Stimulated activated CD4-positive, alpha-beta T cell treated with anti-CD3 and anti-CD28 coated beads, Interleukin-1b, Interleukin-23, amount 100 ng/mL, for 4 hours (primary cell): ENCODE data around the gene ANXA6.

Source experiments
- DNase-seq, 2 donors: peaks; one replicate each; pipeline ENCODE4 v3.0.0-alpha.2; 2020; ENCODE audit warnings: low read depth in 2 of 2

ANXA6 gene

DNA sequence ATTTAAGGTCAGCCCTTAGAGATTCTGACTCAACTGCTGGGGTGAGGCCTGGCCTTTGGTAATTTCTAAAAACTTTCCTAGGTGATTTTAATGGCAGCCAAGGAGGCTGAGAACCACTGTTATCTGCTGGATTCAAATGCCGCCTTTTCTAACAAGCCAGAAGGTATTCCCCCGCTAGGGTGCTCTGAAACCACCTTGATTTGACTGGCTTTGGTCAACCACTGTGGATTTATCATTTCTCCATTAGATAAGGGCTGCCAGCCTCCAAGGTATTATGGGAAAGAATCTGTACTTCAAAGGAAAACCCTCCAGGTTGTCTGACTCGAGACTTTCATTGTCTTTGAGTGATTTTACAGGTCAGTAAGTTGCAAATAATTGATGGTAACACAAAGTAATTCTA, 4.3 kb downstream of the ANXA6 start:
- no peak for DNase-seq

DNA sequence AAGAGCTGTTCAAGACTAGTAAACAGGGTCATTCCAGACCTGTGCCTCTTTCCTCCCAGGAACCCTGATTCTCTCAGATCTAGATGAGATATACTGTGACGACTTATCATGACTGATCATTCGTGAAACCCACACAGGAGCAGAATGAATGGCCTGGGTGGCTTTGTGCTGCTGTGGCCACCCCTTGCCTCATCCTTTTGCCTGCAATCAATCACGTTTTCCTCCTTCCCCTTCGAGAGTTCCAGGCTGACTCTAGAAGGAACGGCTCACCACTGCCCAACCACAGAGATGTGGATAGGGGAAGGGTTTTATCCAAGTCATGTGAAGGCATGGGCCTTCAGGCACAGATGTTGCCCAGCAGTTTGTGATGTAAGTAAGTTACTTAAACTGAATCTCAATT, 5.8 kb downstream of the ANXA6 start:
- no peak for DNase-seq

DNA sequence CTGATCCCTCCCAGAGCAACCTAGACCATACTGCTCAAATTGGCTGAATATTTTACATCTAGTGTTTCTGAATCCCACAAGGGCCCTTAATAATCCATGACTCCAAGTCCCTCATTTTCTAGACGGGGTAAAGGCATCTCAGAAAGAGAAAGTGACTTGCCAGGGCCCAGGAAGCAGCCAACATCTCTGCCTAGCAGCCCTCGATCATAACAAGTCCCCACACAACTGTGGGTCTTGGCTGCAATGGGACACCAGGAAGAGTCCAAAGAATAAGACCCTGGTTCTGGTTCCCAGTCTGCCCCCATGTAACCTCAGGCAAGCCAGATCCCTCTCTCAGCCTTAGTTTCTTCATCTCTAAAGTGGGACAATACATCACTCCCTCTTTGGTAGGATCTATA, 6.3 kb downstream of the ANXA6 start:
- no peak for DNase-seq

DNA sequence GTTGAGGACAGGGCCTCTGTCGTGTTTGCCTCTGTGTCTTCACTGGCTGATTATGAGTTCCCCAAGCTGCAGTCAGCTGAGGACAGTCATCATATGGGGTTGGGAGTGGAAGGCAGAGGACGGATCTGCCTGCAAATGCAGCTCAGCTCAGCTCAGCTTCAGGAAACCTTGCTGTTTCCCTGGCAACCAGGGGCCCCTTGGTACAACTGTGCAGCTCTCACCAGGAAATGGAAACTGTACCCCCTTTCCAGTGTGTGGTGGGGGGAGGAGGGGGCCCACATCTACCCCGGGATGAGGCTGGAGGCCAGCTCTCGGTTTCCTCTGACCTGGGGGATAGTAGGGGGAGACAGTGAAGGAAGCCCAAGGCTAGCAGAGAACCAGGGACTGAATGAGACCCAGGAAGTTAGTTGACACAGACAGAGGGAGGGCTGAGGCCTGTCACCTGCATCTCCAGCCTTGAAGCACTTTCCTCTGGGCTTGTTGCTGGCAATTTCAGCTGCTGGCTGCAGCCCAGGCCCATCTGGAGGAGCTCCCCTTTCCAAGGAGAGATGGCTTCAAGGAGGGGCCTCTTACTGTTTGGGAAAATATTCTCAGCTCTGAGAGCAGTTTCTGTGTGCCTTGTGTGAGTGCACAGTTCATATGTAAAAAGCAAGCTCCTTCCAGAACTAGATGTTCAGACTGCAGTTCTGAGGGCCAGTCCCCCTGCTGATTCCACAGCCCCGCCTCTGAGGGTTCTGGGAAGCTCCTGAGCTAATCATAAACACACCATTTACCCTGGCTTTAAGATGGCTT, 6.9 kb downstream of the ANXA6 start:
- DNase-seq = no peak

DNA sequence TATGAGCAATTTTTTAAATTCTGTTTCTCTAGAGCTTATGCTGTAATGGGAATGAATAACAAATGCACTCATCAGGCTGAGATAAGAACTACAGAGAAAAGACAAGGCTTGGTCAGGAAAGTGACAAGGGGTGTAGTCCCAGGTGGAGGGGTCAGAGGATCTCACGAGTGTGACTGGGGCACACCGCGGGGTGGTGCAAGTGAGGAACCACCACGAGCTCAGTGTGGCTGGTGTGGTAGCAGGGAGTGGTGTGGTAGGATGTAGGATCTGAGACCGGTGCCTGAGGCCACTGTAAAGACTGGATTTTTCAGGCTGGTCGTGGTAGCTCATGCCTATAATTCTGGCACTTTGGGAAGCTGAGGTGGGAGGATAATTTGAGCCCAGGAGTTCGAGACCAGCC, 9.0 kb downstream of the ANXA6 start:
- no peak for DNase-seq

DNA sequence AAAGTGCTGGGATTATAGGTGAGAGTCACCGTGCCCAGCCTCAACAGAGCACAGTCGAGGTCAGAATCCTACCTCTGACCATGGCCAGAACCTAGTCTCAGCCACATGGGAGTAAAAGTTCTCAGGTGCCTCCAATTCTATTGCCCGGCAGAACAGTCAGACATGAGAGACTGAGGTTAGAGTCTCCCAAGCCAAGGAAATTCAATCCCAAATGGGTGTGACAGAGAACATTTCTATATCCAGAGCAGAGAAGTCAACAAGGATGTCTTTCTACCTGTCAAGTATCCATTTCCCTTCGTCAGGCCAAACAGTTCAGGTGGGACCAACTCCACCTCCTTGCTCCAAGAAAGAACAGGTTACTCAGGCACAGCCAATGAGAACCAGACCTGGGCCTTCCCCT, 10.5 kb downstream of the ANXA6 start:
- DNase-seq = no peak

DNA sequence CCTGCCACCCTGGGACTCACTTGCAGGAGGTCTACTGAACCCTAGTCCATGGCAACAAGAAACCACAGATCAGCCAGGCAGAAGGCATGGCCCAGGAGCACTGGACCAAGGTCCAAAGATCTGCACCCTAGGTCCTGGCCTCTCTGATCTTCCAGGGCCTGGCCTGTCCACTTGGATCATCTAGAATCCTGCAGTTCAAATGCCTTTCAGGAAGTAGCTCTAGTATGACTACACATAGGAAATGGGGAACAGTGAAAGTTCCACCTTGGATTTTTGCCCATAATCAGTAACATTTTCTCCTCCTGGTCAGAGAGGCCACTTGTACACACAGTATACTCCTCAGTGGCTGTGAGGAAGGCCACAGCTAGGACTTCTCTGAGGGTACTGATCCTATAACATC, 11.5 kb downstream of the ANXA6 start:
- DNase-seq = no peak

DNA sequence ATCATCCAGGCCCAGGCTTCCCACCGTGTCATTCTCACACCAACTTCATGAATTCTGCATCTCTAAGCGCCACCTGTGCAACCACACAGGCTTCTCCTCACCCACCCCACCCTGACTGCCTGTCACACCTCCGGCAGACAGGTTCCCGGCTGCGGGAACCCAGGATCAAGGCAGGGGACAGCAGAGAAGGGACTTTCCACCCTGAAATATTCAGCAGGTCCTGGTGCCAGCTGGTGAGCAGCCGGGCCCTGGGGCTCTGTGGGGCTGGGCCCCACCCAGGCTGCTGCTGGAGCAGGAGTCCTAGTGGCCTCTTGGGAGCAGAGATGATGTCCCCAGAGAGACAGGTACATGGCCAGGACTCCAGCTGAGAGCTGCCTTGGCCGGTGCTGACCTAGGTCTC, 12.7 kb downstream of the ANXA6 start:
- no peak for DNase-seq

DNA sequence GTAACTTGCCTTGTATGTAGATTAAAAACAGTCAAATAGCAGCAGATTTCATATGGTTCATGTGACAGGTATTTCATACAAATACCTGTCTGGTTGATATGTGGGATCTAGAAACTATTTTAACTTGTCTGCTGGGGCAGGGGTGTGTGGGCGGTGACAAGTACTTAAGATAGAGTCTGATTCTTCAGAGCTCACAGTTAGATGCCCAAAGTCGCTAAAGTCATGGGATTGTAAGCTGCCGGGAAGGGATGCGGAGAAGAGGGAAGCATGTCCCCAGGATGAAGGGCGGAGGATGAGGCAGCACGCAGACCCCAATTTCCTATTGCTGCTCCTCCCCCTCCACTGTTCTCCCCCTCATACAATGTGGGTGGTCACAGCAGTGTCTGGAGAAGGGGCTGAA, 13.3 kb downstream of the ANXA6 start:
- no peak for DNase-seq

DNA sequence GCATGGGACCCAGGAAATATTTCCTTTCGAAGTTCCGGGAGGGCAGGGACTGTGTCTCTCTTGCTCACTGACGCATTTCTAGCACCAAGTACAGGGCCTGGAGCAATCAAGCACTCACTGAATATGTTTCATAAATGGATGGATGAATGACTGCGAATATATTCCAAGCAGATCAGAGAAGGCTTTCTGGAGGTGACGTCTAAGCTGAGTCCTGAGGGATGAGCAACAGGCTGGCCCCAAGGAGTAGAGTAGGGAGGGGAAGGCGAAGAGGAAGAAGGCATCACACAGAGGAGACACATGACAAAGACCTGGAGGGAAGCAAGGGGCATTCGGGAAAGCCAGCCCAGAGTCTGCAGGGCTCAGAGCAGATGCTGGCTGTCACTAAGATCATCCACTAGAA, 13.9 kb downstream of the ANXA6 start:
- no peak for DNase-seq

DNA sequence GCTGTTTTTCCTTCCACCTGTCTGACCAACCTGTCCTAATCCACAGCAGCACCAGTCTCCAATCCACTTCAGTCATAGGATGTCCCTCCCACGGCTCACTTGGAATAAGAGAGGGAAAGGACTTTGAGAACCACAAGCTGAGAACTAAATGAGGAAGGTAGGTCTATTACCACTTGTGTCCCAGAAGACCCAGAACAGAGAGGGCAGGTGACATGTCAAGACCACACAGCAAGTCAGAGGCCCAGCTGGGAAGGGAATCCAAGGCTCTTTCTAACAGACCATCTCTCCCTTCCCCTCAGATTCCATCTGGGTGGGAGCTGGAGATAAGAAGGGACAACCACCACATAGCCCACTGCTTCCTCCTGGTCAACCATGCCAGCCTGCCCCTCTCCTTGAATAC, 14.6 kb downstream of the ANXA6 start:
- no peak for DNase-seq

DNA sequence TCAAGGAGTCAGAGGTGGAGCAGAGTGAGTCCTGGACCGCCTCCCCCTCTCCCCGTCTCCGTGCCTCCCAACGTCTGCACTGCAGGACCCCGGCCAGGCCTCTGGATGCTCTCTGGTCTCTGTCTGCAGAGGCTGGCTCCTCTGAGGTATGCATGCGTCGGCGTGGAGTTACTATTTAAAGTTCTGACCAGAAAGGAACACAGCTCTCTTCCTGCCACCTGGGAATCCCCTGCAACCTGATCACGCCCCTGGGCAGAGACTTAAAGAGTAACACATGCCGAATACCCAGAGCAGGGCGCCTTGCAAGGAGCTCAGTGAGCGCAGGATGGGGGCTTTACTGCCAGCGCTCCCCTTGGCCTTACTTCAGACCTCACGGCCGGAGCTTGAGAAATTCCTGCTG, 16.0 kb downstream of the ANXA6 start:
- DNase-seq = no peak

DNA sequence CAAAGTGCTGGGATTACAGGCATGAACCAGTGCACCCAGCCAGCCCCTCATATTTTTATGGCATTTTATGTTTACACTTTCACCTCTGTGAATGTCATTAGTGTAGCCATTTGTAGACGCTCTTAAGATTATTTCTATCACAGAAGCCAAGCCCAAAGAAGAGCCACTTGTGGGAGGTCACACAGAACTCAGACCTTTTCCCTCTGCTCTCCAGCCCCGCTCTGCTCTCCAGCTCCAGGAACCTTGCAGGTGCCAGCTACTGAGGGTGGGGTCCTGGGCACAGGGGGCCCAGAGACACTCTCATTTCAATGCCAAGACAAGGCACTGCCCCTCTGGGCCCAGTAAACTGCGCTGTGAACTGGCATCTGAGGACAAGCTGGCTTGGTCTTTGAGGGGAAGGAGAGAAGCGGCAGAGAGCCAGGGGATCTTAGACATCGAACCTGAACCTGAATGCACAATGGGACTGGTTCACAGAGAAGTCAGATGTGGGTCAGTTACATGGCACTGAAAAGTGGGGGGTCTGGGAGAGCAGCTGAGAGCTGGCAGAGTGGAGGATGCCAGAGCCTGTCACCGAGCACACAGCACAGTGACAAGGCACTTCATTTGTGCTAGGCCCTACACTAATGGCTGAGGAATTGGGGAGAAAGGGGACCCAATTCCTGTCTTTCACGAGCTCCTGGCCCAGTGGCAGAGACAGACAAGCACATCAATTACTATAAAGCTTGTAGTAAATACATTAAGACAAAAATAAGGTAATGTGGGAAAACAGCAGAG, 16.7 kb downstream of the ANXA6 start:
- DNase-seq = no peak

DNA sequence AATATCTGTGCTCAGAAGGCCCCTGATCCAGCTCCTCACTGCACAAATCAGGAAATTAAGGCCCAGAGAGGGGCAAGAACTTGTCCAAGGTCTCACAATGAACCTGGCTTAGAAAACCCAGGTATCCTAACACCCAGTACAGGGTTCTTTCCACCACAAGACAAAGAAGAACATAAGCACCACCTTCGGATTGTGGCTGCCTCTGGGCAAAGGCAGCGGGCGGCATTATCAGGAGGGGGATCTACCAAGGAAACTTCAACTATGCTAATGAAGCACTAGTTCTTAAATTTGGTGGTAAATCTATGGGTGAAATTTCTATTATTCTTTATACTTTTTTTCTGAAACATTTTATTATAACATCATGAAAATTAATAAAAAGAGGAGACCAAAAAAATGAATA, 17.9 kb downstream of the ANXA6 start:
- no peak for DNase-seq

DNA sequence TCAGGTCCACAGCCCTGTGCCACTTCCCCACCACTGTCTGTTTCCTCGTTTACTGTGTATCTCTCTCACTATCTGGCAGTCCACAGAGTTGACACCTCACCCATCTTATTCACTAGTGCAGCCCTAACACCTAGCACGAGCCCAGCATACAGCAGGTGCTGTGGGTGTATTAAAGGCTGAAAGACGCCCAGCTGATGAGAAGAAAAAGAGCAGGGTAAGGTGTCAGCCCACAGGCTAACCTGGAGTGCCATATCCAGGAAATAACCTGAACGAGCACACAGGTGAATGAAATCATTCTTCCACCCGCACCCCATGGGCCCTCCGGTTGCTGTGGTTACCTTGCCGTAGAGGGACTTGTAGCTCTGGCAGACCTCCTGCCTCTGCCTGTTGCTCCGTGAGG, 18.6 kb downstream of the ANXA6 start:
- DNase-seq = no peak

DNA sequence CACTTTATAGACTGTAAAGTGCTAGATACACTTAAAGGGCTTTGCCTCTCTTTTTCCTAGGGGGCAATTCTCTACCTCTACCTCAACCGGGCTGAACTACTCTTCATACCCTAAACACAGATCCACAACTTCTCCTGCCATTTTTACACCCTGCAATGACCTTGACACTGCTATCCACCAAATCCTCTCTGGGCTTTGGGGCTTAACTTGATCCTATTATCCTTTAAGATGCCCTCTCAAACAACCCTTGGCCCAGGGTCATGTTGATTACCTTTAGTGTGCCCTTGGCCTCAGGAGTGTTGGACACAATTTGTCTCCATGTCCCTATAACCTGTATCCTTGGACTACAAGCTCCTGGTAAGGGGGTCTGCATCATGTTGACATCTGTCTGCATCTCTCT, 19.5 kb downstream of the ANXA6 start:
- DNase-seq = no peak

DNA sequence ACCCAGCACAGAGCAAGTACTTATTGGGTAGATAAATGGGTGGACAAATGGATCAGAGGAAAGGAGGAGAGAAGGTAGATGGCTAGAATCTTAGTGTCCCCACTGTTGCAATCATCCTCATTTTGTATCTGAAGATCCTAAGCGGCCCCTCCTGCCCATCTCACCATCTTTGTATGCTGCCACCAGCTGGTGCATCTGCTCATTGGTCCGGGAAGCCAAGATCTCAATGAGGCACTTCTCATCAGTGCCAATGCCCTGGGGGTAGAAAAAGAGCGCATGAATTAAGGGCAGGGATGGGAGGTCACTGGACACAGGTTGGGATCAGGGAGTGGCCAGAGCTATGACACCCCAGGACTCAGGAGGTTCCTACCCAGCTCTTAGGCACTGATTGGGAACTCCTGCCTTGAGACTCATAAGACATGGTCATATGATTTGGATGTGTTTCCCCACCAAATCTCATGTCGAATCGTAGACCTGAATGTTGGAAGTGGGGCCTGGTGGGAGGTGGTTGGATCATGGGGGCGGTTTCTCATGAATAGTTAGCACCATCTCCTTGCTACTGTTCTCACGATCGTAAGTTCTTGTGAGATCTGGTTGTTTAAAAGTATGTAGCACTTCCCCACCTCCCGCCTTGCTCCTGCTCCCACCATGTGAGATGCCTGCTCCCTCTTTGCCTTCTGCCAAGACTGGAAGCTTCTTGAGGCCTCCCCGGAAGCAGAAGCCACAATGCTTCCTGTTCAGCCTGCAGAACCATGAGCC, 20.3 kb downstream of the ANXA6 start:
- no peak for DNase-seq

DNA sequence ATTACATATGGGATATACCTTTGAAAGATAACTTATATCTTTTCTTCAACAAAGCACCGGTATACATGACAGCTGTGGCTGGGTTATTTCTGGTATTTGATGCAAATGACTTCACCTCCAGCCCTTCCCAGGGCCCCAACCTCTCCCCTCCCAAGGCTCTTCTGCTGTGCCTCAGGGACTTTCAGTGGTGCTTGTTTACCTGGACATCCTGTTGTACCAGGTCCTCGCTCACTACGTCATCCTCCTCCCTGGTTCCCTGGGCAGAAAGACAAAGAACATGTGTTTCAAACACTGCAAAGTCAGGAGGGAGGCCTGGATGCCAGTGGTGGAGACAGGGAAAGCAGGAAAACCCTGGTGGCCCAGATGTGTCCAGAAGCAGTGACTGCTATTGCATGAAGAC, 23.4 kb downstream of the ANXA6 start:
- no peak for DNase-seq

DNA sequence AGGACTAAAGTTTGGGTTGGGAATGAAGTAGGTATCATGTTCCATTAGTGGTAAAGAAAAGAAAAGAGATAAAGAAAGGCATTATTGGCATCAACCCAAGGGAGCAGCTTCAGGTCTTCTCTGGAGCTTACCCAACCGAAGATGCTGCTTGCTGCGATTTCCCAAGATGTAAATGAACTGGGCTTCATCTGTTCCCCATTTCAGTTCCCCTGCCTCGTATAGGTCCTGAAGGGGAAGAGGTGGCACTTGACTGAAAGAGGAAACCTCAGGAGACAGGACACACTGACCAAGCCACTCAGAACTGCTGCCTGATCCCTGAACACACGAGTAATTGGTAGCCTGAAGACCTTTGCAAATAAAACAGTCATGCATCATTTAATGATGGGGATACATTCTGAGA, 24.6 kb downstream of the ANXA6 start:
- no peak for DNase-seq

DNA sequence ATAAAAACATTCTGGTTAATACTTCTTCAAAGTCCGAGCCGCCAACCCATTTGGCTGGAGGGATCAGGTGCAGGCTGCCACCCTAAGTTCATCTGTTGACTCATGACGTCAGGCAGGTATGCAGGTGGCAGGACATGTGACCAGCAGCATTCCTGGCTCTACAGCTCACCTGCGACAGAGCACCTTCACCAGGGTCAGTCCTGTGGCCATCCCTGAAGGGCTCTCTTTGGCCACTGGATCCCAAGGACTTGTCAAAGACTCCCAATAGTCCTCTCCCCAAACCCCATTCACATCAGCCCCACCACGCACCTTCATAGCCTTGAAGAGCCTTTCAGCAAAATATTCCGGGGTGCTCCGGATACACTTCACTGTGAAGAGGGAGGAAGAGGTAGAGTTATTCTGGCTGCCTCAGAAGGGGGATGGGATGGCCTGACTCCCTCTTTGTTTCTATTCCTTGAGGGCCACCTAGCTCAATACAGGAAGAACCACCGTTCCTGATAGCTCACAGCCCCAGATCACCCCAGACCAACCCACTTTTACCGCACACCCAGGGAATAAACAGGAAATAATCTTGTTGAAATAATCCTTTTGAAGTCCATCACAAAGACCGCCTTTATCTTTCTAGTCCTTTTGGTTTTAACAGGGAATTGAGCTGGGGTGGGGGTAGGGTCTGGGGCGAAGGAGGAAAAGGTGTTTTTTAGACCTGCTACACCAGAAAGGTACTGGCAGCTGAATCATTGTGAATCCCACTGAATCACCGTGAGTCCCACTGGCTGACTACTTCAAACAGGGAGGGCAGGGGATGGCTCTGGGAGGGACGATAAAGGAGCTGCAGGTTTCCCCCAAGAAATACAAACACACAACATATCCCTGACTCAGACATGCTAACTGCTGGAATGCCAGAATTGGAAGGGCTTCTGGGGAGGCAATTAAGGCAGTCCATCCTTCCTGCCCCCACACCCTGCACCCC, 26.4 kb downstream of the ANXA6 start:
- no peak for DNase-seq

DNA sequence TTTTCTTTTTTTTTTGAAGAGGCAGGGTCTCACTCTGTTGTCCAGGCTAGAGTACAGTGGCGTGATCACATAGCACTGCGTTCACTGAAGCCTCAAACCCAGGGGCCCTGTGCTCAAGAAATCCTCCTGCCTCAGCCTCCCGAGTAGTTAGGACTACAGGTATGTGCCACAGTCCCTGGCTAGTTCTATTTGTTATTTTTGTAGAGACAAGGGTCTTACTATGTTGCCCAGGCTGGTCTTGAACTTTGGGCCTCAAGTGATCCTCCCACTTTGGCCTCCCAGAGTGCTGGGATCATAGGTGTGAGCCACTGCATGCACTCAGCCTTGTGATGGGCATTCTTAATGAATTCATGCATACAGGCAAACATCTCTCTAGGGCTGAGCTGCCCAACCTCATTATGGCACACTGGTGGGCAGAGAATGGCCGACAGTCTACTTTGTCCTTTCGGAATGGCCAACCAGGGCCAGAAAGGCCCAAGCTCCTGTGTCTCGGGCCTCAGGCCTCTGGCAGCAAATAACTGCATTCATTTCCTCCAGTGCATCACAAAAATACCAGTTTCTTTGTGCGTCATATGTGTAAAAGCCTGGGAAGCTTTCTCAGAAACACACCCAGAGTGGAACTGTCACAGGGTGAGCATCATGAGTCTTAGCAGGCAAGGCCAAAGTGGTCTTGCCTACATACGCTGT, 27.2 kb downstream of the ANXA6 start:
- no peak for DNase-seq
